Endothelial cell of coronary artery (primary cell): ENCODE measurements around the gene PDZD4. TPM values are rescaled to one million over a fixed set of nuclear protein-coding genes. Genes with fewer than 3 reads are reported as not detected.

Experiments
- total RNA-seq: library from RNA; depleted of rRNA; stranded (reverse); fragments of >200 nt; gene quantifications from 2 replicates; pipeline ENCODE4 v1.2.3, GENCODE V29; 2014

PDZD4 gene
- total RNA-seq = 0.09 TPM in 2 replicates

GRCh38 chrX:153829799-153830639 is at the start of gene PDZD4:
PDZD4 (minus strand) TSS chrX:153830544; CDS start chrX:153830298, 246 bp downstream.

GRCh38 chrX:153794018-153794896 is 36.1 kb downstream of the PDZD4 start, which contains the start of the genes IDH3G and SSR4:
IDH3G (minus strand) TSS chrX:153794375; CDS start chrX:153794326, 49 bp downstream.
SSR4 (plus strand) TSS chrX:153794668; CDS start chrX:153794688, 20 bp downstream.

GRCh38 chrX:153780678-153781427 is 49.5 kb downstream of the PDZD4 start, which contains the start of gene SRPK3:
SRPK3 (plus strand) TSS chrX:153781041; CDS start chrX:153781087, 46 bp downstream.

GRCh38 chrX:153763989-153764755 is 66.2 kb downstream of the PDZD4 start, which contains the start of gene PLXNB3:
PLXNB3 (plus strand) TSS chrX:153764249; CDS start chrX:153765536, 1,287 bp downstream.

Other genes starting within 250 kb of the PDZD4 start
- gene CCNQ, start 231.4 kb downstream of the PDZD4 start, total RNA-seq = 36.4 and 40.9 TPM in 2 replicates
- under 0.01 TPM in 1 of 2 replicates, not detected in the other for gene DUSP9, start 183.3 kb downstream of the PDZD4 start, total RNA-seq
- gene PNCK, start 156.7 kb downstream of the PDZD4 start, total RNA-seq = 0.09 TPM in 1 of 2 replicates, not detected in the other
- 3.4 and 7.9 TPM in 2 replicates for gene SLC6A8, start 142.6 kb downstream of the PDZD4 start, total RNA-seq
- 265 and 294 TPM in 2 replicates for gene BCAP31, start 106.2 kb downstream of the PDZD4 start, total RNA-seq
- 6.8 and 10.6 TPM in 2 replicates for gene ABCD1, start 105.7 kb downstream of the PDZD4 start, total RNA-seq
- gene PLXNB3, start 66.3 kb downstream of the PDZD4 start, total RNA-seq = 3.2 and 5.5 TPM in 2 replicates
- 0.09 TPM in 2 replicates for gene SRPK3, start 49.5 kb downstream of the PDZD4 start, total RNA-seq
- gene IDH3G, start 36.2 kb downstream of the PDZD4 start, total RNA-seq = 53.3 and 54.2 TPM in 2 replicates
- gene SSR4, start 35.9 kb downstream of the PDZD4 start, total RNA-seq = 144 and 169 TPM in 2 replicates
- 0.09 and 0.28 TPM in 2 replicates for gene L1CAM, start 55.6 kb upstream of the PDZD4 start, total RNA-seq
- gene AVPR2, start 74.1 kb upstream of the PDZD4 start, total RNA-seq = not detected in 2 replicates
- 26.4 and 50.0 TPM in 2 replicates for gene ARHGAP4, start 95.7 kb upstream of the PDZD4 start, total RNA-seq
- gene NAA10, start 104.5 kb upstream of the PDZD4 start, total RNA-seq = 63.2 and 81.5 TPM in 2 replicates
- 1.6 and 2.1 TPM in 2 replicates for gene RENBP, start 114.1 kb upstream of the PDZD4 start, total RNA-seq
- 14.8 and 16.4 TPM in 2 replicates for gene HCFC1, start 141.3 kb upstream of the PDZD4 start, total RNA-seq
- 4.9 and 8.1 TPM in 2 replicates for gene TMEM187, start 142.2 kb upstream of the PDZD4 start, total RNA-seq
- gene IRAK1, start 189.4 kb upstream of the PDZD4 start, total RNA-seq = 69.3 and 71.9 TPM in 2 replicates